GM23248 (cell line): ENCODE measurements around the gene CPTP. TPM values are rescaled to one million over a fixed set of nuclear protein-coding genes. Genes with fewer than 3 reads are reported as not detected.

Experiments
- DNase-seq: peaks from one replicate; pipeline ENCODE4 v3.0.0-alpha.2; 2015
- H2AFZ ChIP-seq: fragments of 200-600 bp; sonication (generic); 2 replicates; pipeline ENCODE4 v1.6.1; 2016; ENCODE audit warnings: antibody characterized with exemption
- H3F3A ChIP-seq: fragments of 200-600 bp; sonication (generic); 2 replicates; pipeline ENCODE4 v1.6.1; 2016; ENCODE audit warnings: mild to moderate bottlenecking, antibody characterized with exemption, mixed run types; ENCODE audit not compliant: insufficient read depth
- H3K27ac ChIP-seq: fragments of 200-600 bp; sonication (generic); 2 replicates; pipeline ENCODE4 v1.5.1; 2016; ENCODE audit warnings: mild to moderate bottlenecking
- H3K27me3 ChIP-seq: fragments of 200-600 bp; sonication (generic); replicated peaks from 2 replicates; pipeline ENCODE4 v1.6.1; 2016; ENCODE audit warnings: mild to moderate bottlenecking; ENCODE audit not compliant: insufficient read depth
- H3K36me3 ChIP-seq: fragments of 200-600 bp; sonication (generic); 2 replicates; pipeline ENCODE4 v1.6.1; 2016; ENCODE audit warnings: low read depth, mild to moderate bottlenecking
- H3K4me1 ChIP-seq: fragments of 200-600 bp; sonication (generic); 2 replicates; pipeline ENCODE4 v1.6.1; 2016; ENCODE audit warnings: mild to moderate bottlenecking; ENCODE audit not compliant: insufficient read depth
- H3K4me2 ChIP-seq: fragments of 200-600 bp; sonication (generic); one replicate; pipeline ENCODE4 v1.6.1; 2016; ENCODE audit warnings: mild to moderate bottlenecking; ENCODE audit not compliant: unreplicated experiment
- H3K4me3 ChIP-seq: fragments of 200-600 bp; sonication (generic); 2 replicates; pipeline ENCODE4 v1.5.1; 2016; ENCODE audit warnings: mild to moderate bottlenecking
- H3K79me2 ChIP-seq: fragments of 200-600 bp; sonication (generic); 2 replicates; pipeline ENCODE4 v1.6.1; 2016; ENCODE audit warnings: mild to moderate bottlenecking; ENCODE audit not compliant: insufficient read depth
- H3K9ac ChIP-seq: fragments of 200-600 bp; sonication (generic); 2 replicates; pipeline ENCODE4 v1.6.1; 2016; ENCODE audit warnings: mild to moderate bottlenecking
- H3K9me2 ChIP-seq: fragments of 200-600 bp; sonication (generic); 2 replicates; pipeline ENCODE4 v1.6.1; 2016; ENCODE audit warnings: mixed run types, mild to moderate bottlenecking, moderate library complexity; ENCODE audit not compliant: insufficient read depth
- H3K9me3 ChIP-seq: fragments of 200-600 bp; sonication (generic); one replicate; pipeline ENCODE4 v1.6.1; 2017; ENCODE audit warnings: low read depth
- H4K20me1 ChIP-seq: fragments of 200-600 bp; sonication (generic); 2 replicates; pipeline ENCODE4 v1.6.0; 2016; ENCODE audit not compliant: insufficient read depth
- EZH2 ChIP-seq: fragments of 200-600 bp; sonication (generic); IDR thresholded peaks from 2 replicates; pipeline ENCODE4 v1.6.1; 2018; ENCODE audit warnings: antibody characterized with exemption, mild to moderate bottlenecking; ENCODE audit not compliant: insufficient read depth, poor library complexity, severe bottlenecking
- EZH2phosphoT487 ChIP-seq: fragments of 200-600 bp; sonication (generic); IDR thresholded peaks from 2 replicates; pipeline ENCODE4 v1.6.1; 2018; ENCODE audit warnings: antibody characterized with exemption, moderate library complexity, mild to moderate bottlenecking, low read depth; ENCODE audit not compliant: insufficient read depth
- WGBS, 2 experiments: methylation state at CpG; one replicate each; pipeline ENCODE4 v1.1.6; 2015 to 2017; ENCODE audit warnings: low lambda C conversion rate in 2 of 2, low coverage in 1 of 2; ENCODE audit errors: missing lambda C conversion rate in 2 of 2; 5-methylcytosine and 5-hydroxymethylcytosine counted together
- in situ Hi-C: fragments of 300-500 bp; cut with MboI; formaldehyde crosslinking; loops from 2 replicates; pipeline ENCODE4 v1.15.0; 2020
- microRNA-seq: library from miRNA; unstranded; fragments of <30 nt; microRNA quantifications from one replicate; pipeline ENCODE4, GENCODE V29; 2016; ENCODE audit warnings: borderline number of aligned reads
- polyA plus RNA-seq: library from polyadenylated mRNA; unstranded; fragments of >200 nt; fragmentation: Nextera tagmentation; extraction: Ambion mirVana; gene quantifications from 2 replicates; pipeline ENCODE4 v1.2.1, GENCODE V29; 2016
- small RNA-seq: library from RNA; depleted of rRNA; stranded (forward); fragments of <200 nt; gene quantifications from one replicate; pipeline ENCODE3, GENCODE V24; 2014; ENCODE audit warnings: low read depth, low replicate concordance
- total RNA-seq: library from RNA; depleted of rRNA; stranded (reverse); fragments of >200 nt; shearing (Covaris generic); gene quantifications from 2 replicates; pipeline ENCODE4 v1.2.3, GENCODE V29; 2014; rRNA removed

Gene CPTP
- total and polyA plus RNA-seq, 2 experiments from 2014 or later: 28.0 to 30.5 TPM

GRCh38 chr1:1374589-1374928 lies 50.0 kb downstream of the CPTP start:
- DNase-seq: peak; percentile 57
- peak overlapping the region; percentile 85 for H3K4me3 ChIP-seq
- peak overlapping the region; percentile 54 for H2AFZ ChIP-seq
- no peaks in the 10 kb centered on the region for H4K20me1 ChIP-seq
- in situ Hi-C loops: no loop called here
- H3K4me2 ChIP-seq: peak overlapping the region; percentile 53
- no peaks in the 10 kb centered on the region for H3K9me3 ChIP-seq
- H3K36me3 ChIP-seq: no peaks in the 10 kb centered on the region
- peak overlapping the region; percentile 98 for H3K9ac ChIP-seq
- H3F3A ChIP-seq: peaks cover 18% of the 10 kb centered on the region; the same call in 1 of the 2 replicates
- WGBS, 2 experiments: 1% methylated on average over 14 to 21 of the region's 24 CpGs
- H3K9me2 ChIP-seq: no peaks in the 10 kb centered on the region
- H3K27me3 ChIP-seq: no peaks in the 10 kb centered on the region
- peaks cover 52% of the 10 kb centered on the region for H3K79me2 ChIP-seq
- H3K27ac ChIP-seq: peak overlapping the region; percentile 93
- TF ChIP-seq EZH2phosphoT487 (no peak), EZH2 (no peak)
- peaks cover 9% of the 10 kb centered on the region for H3K4me1 ChIP-seq

DNA sequence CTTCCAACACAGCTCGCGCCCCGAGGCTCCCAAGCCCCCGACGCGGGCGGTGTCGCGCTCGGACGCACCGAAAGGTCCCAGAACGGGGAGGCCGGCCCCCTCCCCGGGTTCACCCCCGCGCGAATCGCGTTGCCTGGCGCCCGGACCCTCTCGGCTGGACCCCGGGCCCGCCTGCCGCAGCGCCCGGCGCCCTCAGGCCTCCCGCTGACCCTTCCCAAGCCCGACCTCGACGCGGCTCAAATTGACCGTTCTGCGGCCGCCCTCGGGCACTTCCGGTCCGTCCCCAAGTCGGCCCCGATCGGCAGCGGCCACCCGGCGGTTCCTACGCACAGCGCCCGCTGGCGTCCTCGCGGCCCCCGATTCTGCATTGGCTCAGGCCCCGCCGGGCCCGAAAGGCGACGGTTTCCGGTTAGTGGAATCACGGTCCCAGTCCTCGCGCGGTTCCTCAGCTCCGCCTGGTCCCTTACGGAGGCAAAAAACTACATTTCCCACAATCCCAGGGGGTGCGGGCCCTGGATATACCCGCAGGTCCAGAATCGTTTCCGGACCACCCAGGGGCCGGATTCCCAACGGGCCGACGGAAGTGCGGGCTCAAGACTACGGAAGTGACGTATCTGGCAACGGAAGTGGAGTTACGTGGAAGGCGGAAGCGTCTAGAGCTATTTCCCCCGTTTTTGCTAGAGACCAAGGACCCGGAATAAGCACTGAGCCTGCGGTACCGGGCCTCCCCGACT lies 50.5 kb downstream of the CPTP start, which contains the start of gene AURKAIP1:
TSS of gene AURKAIP1 (minus strand) at position 279 of the 734 bp plus-strand sequence. CDS start 451 bp downstream, outside the sequence.
- WGBS, 2 experiments: 0 to 1% methylated on average over 67 to 84 of the region's 85 CpGs
- peak within 1 kb of the TSS; percentile 85 for H3K4me3 ChIP-seq
- TF ChIP-seq EZH2 (no peak), EZH2phosphoT487 (no peak)
- no peaks in the 10 kb centered on the region for H4K20me1 ChIP-seq
- peaks cover 52% of the 10 kb centered on the region for H3K79me2 ChIP-seq
- H3F3A ChIP-seq: peaks cover 18% of the 10 kb centered on the region; the same call in 1 of the 2 replicates
- H3K27ac ChIP-seq: peak within 1 kb of the TSS; percentile 93
- DNase-seq: peak; percentile 100
- peak within 1 kb of the TSS; percentile 95 for H3K4me2 ChIP-seq
- no peaks in the 10 kb centered on the region for H3K9me3 ChIP-seq
- peak within 1 kb of the TSS; percentile 58 for H2AFZ ChIP-seq
- in situ Hi-C loops: no loop called here
- H3K4me1 ChIP-seq: peaks cover 9% of the 10 kb centered on the region
- H3K9ac ChIP-seq: peak within 1 kb of the TSS; percentile 98
- no peaks in the 10 kb centered on the region for H3K9me2 ChIP-seq
- no peaks in the 10 kb centered on the region for H3K27me3 ChIP-seq
- no peaks in the 10 kb centered on the region for H3K36me3 ChIP-seq

GRCh38 chr1:1376551-1377226 lies 52.1 kb downstream of the CPTP start:
- TF ChIP-seq EZH2: no peak
- no peak for TF ChIP-seq EZH2phosphoT487
- in situ Hi-C loops: no loop called here
- no peaks in the 10 kb centered on the region for H3K27me3 ChIP-seq

DNA sequence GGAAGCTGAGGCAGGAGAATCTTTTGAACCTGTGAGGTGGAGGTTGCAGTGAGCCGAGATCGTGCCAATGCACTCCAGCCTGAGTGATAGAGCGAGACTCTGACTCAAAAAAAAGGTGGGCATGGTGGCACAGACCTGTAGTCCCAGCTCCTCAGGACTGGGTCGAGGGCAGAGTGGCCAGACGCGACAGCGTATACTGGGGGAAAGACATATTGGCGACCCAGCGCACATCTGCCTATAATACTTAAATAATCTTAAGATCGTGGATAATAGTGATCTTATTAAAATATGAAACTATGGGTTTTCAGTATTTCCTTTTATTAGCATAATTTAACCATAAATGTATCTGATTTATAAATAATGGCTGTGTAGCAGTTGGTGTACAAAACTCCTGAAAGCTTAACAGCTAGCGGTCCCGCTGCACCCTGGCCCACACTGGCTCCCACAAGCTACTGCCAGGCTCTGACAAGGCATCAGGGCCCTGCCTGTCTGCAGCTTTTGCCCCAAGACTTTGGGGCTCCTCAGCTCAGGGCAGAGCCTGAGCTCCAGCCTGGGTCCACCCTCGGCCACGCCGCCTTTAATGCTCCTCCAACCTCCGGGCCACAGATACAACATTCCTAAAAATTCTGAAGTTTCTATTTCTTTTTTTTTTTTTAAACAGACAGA lies 53.1 kb downstream of the CPTP start:
- no peak overlapping the region for H3K4me2 ChIP-seq
- no peaks in the 10 kb centered on the region for H3K9me3 ChIP-seq
- no peak overlapping the region for H3K9ac ChIP-seq
- 94 to 95% methylated on average over 16 of the region's 16 CpGs for WGBS, 2 experiments
- H3K79me2 ChIP-seq: peaks cover 44% of the 10 kb centered on the region
- no peak for DNase-seq
- 0 out of 2 replicates have a peak, but pooled peaks cover 4% of the 10 kb centered on the region for H3K4me1 ChIP-seq
- H3K4me3 ChIP-seq: no peak overlapping the region
- H3K36me3 ChIP-seq: no peaks in the 10 kb centered on the region
- H4K20me1 ChIP-seq: no peaks in the 10 kb centered on the region
- H3K9me2 ChIP-seq: no peaks in the 10 kb centered on the region
- H3K27ac ChIP-seq: no peak overlapping the region
- no peak overlapping the region for H2AFZ ChIP-seq
- no peaks in the 10 kb centered on the region for H3K27me3 ChIP-seq
- H3F3A ChIP-seq: peaks cover 18% of the 10 kb centered on the region; the same call in 1 of the 2 replicates
- TF ChIP-seq EZH2 (no peak), EZH2phosphoT487 (no peak)
- in situ Hi-C loops: no loop called here

More at GRCh38 chr1:1376551-1377226, 52.1 kb downstream of the CPTP start:
- H3F3A ChIP-seq: peaks cover 18% of the 10 kb centered on the region; the same call in 1 of the 2 replicates
- DNase-seq: peak; percentile 4
- 90% methylated on average over 10 of the region's 10 CpGs for WGBS, 2 experiments
- no peaks in the 10 kb centered on the region for H4K20me1 ChIP-seq
- peaks cover 9% of the 10 kb centered on the region for H3K4me1 ChIP-seq
- no peaks in the 10 kb centered on the region for H3K36me3 ChIP-seq
- H3K79me2 ChIP-seq: peaks cover 47% of the 10 kb centered on the region
- no peak overlapping the region for H3K27ac ChIP-seq
- no peaks in the 10 kb centered on the region for H3K9me2 ChIP-seq
- no peak overlapping the region for H2AFZ ChIP-seq
- 0 out of 2 replicates have a peak overlapping the region, but pooled peaks have one; percentile 98 for H3K9ac ChIP-seq
- no peak overlapping the region for H3K4me3 ChIP-seq
- no peaks in the 10 kb centered on the region for H3K9me3 ChIP-seq
- H3K4me2 ChIP-seq: no peak overlapping the region

Small RNA genes within 50 kb of the gene (microRNA-seq; reads per million reads assigned to microRNA genes)
- gene MIR6726 (3.6 reads per million), gene MIR6727 (2.0 reads per million), gene MIR6808 (not detected)

Small RNA genes within 50 kb of the gene (small RNA-seq; reads per million reads assigned to genes)
- gene MIR6726: not detected

Other genes with a start within 250 kb of the CPTP start
- gene C1orf159, start 208.7 kb upstream of the CPTP start, total RNA-seq: 5.2 and 13.1 TPM in 2 replicates
- 11.0 and 11.4 TPM in 2 replicates for gene C1orf159, start 208.7 kb upstream of the CPTP start, polyA plus RNA-seq
- not detected in 2 replicates for gene TTLL10, start 150.9 kb upstream of the CPTP start, total RNA-seq
- not detected in 2 replicates for gene TTLL10, start 150.9 kb upstream of the CPTP start, polyA plus RNA-seq
- not detected in 2 replicates for gene TNFRSF18, start 118.2 kb upstream of the CPTP start, total RNA-seq
- 0.18 TPM in 1 of 2 replicates, not detected in the other for gene TNFRSF18, start 118.2 kb upstream of the CPTP start, polyA plus RNA-seq
- not detected in 2 replicates for gene TNFRSF4, start 110.6 kb upstream of the CPTP start, total RNA-seq
- not detected in 2 replicates for gene TNFRSF4, start 110.6 kb upstream of the CPTP start, polyA plus RNA-seq
- 214 and 216 TPM in 2 replicates for gene SDF4, start 92.8 kb upstream of the CPTP start, total RNA-seq
- 261 and 269 TPM in 2 replicates for gene SDF4, start 92.8 kb upstream of the CPTP start, polyA plus RNA-seq
- gene B3GALT6, start 92.6 kb upstream of the CPTP start, total RNA-seq: 50.3 and 52.5 TPM in 2 replicates
- gene B3GALT6, start 92.6 kb upstream of the CPTP start, polyA plus RNA-seq: 6.5 and 8.3 TPM in 2 replicates
- gene C1QTNF12, start 78.1 kb upstream of the CPTP start, total RNA-seq: 0.38 and 3.1 TPM in 2 replicates
- 2.0 and 2.1 TPM in 2 replicates for gene C1QTNF12, start 78.1 kb upstream of the CPTP start, polyA plus RNA-seq
- 49.7 and 51.0 TPM in 2 replicates for gene UBE2J2, start 50.9 kb upstream of the CPTP start, total RNA-seq
- 63.5 and 68.0 TPM in 2 replicates for gene UBE2J2, start 50.9 kb upstream of the CPTP start, polyA plus RNA-seq
- gene SCNN1D, start 44.4 kb upstream of the CPTP start, total RNA-seq: 0.76 and 2.5 TPM in 2 replicates
- 0.46 and 0.55 TPM in 2 replicates for gene SCNN1D, start 44.4 kb upstream of the CPTP start, polyA plus RNA-seq
- 58.6 and 68.0 TPM in 2 replicates for gene ACAP3, start 16.9 kb upstream of the CPTP start, total RNA-seq
- 11.6 and 11.8 TPM in 2 replicates for gene ACAP3, start 16.9 kb upstream of the CPTP start, polyA plus RNA-seq
- 36.2 and 46.5 TPM in 2 replicates for gene PUSL1, start 16.2 kb upstream of the CPTP start, total RNA-seq
- gene PUSL1, start 16.2 kb upstream of the CPTP start, polyA plus RNA-seq: 28.3 and 30.9 TPM in 2 replicates
- 80.1 and 90.0 TPM in 2 replicates for gene INTS11, start 142 bp upstream of the CPTP start, total RNA-seq
- gene INTS11, start 142 bp upstream of the CPTP start, polyA plus RNA-seq: 70.2 and 72.8 TPM in 2 replicates
- 0.54 TPM in 1 of 2 replicates, not detected in the other for gene TAS1R3, start 6.5 kb downstream of the CPTP start, total RNA-seq
- gene TAS1R3, start 6.5 kb downstream of the CPTP start, polyA plus RNA-seq: 0.24 TPM in 1 of 2 replicates, not detected in the other
- 113 and 119 TPM in 2 replicates for gene DVL1, start 24.6 kb downstream of the CPTP start, total RNA-seq
- 8.6 and 9.9 TPM in 2 replicates for gene DVL1, start 24.6 kb downstream of the CPTP start, polyA plus RNA-seq
- gene MXRA8, start 33.8 kb downstream of the CPTP start, total RNA-seq: 1,040 and 1,228 TPM in 2 replicates
- gene MXRA8, start 33.8 kb downstream of the CPTP start, polyA plus RNA-seq: 584 and 609 TPM in 2 replicates
- gene AURKAIP1, start 50.4 kb downstream of the CPTP start, total RNA-seq: 118 and 120 TPM in 2 replicates
- gene AURKAIP1, start 50.4 kb downstream of the CPTP start, polyA plus RNA-seq: 216 and 218 TPM in 2 replicates
- gene CCNL2, start 74.5 kb downstream of the CPTP start, total RNA-seq: 150 and 185 TPM in 2 replicates
- gene CCNL2, start 74.5 kb downstream of the CPTP start, polyA plus RNA-seq: 151 and 199 TPM in 2 replicates
- 88.9 and 105 TPM in 2 replicates for gene MRPL20, start 82.5 kb downstream of the CPTP start, total RNA-seq
- 176 and 181 TPM in 2 replicates for gene MRPL20, start 82.5 kb downstream of the CPTP start, polyA plus RNA-seq
- gene ANKRD65, start 96.5 kb downstream of the CPTP start, total RNA-seq: 0.51 and 0.97 TPM in 2 replicates
- 0.44 and 0.70 TPM in 2 replicates for gene ANKRD65, start 96.5 kb downstream of the CPTP start, polyA plus RNA-seq
- 1.4 and 2.3 TPM in 2 replicates for gene VWA1, start 110.9 kb downstream of the CPTP start, total RNA-seq
- 0.60 and 1.3 TPM in 2 replicates for gene VWA1, start 110.9 kb downstream of the CPTP start, polyA plus RNA-seq
- not detected in 2 replicates for gene ATAD3C, start 124.9 kb downstream of the CPTP start, total RNA-seq
- 0.51 TPM in 1 of 2 replicates, not detected in the other for gene ATAD3C, start 124.9 kb downstream of the CPTP start, polyA plus RNA-seq
- gene ATAD3B, start 147.0 kb downstream of the CPTP start, total RNA-seq: 20.2 and 34.7 TPM in 2 replicates
- gene ATAD3B, start 147.0 kb downstream of the CPTP start, polyA plus RNA-seq: 11.6 and 12.1 TPM in 2 replicates
- gene ATAD3A, start 187.4 kb downstream of the CPTP start, total RNA-seq: 45.8 and 54.5 TPM in 2 replicates
- gene ATAD3A, start 187.4 kb downstream of the CPTP start, polyA plus RNA-seq: 42.8 and 44.9 TPM in 2 replicates
- gene TMEM240, start 215.8 kb downstream of the CPTP start, total RNA-seq: 1.1 and 3.3 TPM in 2 replicates
- gene TMEM240, start 215.8 kb downstream of the CPTP start, polyA plus RNA-seq: 0.44 and 0.76 TPM in 2 replicates